GM21529 (cell line): ENCODE data around the gene AMH.

Source experiments
- ATAC-seq: cut with Tn5 transposase; IDR thresholded peaks from one replicate; pipeline ENCODE4 v1.9.1; 2021; ENCODE audit not compliant: unreplicated experiment

AMH gene

DNA sequence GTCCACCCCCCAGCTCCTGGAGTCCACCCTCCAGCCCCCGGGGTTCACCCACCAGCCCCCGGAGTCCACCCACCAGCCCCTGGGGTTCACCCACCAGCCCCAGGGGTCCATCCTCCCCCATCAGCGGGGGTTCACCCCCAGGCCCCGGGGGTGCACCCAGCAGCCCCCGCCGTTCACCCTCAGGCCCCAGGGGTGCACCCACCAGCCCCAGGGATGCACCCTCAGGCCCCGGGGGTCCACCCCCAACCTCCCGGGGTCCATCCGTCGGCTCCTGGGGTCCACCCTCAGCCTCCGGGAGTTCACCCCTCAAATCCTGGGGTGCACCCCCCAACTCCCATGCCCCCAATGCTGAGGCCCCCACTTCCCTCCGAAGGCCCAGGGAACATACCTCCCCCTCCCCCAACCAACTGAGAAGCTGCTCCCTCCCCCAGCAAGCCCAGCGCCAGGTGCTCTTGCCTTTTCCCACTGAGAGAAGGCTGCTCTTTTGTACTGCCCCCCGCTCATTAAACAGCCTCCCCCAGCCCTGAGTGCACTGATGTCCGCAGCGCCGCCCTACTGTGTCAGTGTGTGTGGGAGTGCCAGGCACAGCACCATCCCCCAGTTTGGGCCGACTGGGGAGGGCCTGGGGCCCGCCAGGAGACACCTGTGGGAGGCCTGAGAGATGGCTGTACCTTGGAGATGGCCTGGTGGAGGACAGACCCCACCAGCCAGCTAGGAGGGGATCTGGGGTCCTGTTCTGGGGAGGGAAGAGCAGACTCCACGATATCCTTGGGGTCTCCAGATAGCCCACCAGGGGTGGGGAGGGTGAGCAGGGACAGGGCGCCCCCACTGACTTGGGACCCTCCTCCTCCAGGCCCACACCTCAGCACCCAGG is 750 bp upstream of the AMH start:
- no peak for ATAC-seq

DNA sequence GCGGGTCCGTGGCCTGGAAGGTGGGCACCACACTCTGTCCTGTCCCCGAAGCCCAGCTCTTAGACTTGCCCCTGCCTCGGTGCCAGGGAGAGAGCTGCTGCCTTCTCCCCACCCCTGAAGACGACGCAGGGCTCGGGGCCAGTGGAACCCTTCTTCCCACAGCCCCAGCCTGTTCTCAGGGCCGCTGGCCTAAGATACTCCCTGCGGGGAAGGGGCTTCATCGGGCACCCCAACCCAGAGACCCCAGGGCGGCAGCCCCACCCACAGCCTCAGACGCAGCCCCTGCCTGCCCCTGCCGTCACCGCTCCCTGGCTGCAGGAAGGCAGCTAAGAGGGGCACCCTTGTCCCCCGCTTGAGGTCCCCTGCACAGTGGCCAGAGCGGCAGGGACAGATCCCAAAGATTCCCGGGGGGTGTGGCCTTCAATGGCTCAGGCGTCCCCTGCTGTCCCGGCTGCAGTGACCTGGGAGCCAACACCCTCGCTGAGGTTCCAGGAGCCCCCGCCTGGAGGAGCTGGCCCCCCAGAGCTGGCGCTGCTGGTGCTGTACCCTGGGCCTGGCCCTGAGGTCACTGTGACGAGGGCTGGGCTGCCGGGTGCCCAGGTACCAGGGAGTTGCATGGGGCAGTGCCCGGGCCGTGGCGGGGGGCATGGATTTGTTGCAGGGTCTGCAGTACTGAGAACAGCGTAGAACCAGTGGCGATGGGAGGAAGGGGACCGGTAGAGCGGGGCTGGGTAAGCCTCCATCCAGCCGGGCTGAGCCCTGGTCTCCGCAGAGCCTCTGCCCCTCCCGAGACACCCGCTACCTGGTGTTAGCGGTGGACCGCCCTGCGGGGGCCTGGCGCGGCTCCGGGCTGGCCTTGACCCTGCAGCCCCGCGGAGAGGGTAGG is 1.0 kb downstream of the AMH start:
- no peak for ATAC-seq

DNA sequence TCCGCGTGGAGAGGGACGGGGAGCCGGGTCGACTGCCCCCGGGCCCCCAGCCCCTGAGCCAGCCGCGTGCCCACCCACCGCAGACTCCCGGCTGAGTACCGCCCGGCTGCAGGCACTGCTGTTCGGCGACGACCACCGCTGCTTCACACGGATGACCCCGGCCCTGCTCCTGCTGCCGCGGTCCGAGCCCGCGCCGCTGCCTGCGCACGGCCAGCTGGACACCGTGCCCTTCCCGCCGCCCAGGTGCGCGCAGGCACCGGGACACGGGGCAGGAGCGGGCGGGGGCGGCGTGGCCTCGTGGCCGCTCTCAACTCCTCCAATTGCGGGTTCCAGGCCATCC is 1.6 kb downstream of the AMH start:
- ATAC-seq = no peak

DNA sequence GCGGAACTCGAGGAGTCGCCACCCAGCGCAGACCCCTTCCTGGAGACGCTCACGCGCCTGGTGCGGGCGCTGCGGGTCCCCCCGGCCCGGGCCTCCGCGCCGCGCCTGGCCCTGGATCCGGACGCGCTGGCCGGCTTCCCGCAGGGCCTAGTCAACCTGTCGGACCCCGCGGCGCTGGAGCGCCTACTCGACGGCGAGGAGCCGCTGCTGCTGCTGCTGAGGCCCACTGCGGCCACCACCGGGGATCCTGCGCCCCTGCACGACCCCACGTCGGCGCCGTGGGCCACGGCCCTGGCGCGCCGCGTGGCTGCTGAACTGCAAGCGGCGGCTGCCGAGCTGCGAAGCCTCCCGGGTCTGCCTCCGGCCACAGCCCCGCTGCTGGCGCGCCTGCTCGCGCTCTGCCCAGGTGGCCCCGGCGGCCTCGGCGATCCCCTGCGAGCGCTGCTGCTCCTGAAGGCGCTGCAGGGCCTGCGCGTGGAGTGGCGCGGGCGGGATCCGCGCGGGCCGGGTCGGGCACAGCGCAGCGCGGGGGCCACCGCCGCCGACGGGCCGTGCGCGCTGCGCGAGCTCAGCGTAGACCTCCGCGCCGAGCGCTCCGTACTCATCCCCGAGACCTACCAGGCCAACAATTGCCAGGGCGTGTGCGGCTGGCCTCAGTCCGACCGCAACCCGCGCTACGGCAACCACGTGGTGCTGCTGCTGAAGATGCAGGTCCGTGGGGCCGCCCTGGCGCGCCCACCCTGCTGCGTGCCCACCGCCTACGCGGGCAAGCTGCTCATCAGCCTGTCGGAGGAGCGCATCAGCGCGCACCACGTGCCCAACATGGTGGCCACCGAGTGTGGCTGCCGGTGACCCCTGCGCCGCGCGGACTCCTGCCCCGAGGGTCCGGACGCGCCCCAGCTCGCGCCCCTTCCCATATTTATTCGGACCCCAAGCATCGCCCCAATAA is 2.3 kb downstream of the AMH start:
- ATAC-seq = no peak

DNA sequence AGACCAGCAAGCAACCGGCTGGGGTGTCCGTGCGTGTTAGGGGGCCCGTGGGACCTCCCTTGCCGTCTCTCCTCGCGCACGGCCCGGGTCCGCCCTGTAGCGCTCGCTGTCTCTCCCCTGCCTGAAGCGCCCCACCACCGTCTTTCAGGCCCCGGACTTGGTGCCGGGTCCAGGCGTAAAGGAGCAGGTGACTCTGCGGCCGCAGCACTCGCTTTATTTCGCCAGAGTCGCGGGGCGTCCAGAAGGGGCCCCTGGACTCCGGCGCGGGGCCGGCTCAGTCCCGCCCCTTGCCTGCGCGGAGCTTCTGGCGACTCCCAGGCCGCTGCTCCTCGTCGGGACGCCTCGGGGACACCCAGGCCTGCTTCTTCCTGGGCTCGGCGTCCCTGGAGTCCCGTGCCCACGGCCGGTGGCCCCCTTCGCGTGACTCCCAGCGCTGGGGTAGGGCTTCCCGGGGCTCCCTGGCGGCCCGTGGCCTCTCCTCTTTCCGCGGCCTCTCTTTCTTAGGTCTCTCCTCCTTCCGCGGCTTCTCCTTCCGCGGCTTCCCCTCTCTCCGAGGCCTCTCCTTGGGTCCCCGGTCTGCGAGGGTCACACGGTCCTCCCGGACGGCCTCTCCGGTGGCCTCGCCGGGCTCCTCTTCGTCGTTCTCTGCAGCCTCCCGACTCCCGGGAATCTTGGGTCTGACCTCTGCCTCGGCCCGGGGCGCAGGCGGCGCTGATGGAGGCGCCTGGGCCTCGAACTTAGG is 3.1 kb downstream of the AMH start:
- no peak for ATAC-seq

DNA sequence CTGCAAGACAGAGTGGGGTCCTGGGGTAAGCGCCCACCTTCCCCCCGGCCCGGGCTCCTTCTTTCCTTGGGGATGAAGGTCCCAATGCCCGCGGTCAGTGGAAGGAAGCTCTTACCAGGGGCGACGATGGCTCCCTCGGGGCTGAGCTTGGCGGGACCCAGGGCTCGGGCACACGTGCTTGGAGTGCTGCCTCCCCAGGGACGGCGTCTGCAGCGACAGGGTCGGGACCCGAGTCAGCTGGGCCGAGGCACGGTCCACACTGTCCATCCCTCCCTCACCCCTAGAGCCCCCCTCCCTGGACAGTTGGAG is 3.6 kb downstream of the AMH start:
- ATAC-seq = no peak

DNA sequence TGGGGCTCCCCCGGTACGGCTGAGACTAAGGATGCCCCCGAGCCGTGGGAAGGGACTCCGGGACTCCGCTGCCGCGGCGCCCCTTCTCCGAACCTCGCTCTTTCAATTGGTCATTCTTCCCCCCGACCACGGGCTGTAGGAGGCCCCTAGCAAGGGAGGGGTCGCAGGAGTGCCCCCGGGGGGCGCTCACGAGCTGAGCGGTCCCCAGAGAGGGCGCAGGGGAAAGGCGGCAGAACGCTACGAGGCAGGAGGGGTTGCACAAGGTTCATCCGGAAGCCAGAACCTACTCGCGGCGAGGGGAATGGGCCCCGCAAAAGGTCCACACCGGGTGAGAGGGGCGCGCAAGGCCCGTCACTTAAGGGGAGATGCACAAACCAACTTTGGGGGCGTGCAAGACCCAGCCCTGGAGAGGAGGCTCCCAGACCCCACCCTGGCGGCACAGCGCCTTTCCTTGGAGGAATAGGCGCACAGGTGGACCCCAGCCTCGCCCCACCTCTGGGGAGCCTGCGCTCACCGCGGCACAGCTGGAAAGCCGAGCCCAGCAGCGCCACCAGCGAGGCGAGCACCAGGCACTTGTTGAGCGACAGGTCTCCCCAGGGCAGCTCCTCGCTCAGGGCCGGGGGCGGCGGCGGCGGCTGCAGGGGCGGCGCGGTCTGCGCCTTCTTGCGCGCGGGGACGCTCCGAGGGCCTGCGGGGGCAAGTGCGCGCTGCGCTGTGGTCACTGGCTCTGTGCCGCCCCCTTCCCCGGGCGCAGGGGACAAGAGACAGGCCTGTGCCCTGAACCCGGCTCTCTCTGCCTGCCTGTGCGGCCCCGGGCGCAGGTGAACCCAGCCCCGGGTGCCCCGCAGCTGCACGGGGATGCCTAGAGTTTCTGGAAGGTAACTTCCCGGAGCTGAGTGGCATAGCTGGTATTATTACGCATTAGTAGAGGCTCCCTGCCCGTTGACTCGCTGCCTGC is 4.3 kb downstream of the AMH start:
- no peak for ATAC-seq

DNA sequence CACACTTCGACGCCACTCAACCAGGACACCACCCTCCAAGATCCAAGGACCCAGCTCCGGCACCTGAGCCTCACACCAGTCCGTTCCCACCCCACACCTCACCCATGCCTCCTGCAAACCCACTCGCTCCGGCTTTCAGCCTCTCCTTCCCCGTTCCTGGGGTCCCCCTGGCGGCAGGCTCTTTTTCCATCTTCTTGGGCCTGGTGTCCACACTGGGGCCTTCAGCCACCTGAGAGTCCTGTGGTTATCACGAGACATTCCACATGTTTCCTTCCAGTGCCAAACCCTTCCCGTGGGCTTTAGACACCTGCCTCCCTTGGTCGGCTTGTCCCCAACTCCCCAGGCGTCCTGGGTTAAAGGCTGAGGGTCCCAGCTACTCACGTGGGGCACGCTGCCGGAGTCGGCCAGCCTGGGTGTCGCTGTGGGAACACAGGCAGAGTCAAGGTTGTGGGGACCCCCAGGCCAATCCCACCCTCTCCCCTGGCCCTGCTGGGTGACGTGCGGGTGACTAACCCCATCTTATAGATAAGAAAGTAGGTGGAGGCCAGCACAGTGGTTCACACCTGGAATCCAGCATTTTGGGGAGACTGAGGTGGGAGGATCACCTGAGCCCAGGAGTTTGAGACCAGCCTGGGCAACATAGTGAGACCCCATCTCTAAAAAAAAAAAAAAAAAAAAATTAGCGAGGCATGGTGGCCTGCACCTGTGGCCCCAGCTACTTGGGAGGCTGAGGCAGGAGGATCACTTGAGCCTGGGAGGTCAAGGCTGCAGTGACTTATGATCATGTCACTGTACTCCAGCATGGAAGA is 5.1 kb downstream of the AMH start:
- ATAC-seq = no peak

DNA sequence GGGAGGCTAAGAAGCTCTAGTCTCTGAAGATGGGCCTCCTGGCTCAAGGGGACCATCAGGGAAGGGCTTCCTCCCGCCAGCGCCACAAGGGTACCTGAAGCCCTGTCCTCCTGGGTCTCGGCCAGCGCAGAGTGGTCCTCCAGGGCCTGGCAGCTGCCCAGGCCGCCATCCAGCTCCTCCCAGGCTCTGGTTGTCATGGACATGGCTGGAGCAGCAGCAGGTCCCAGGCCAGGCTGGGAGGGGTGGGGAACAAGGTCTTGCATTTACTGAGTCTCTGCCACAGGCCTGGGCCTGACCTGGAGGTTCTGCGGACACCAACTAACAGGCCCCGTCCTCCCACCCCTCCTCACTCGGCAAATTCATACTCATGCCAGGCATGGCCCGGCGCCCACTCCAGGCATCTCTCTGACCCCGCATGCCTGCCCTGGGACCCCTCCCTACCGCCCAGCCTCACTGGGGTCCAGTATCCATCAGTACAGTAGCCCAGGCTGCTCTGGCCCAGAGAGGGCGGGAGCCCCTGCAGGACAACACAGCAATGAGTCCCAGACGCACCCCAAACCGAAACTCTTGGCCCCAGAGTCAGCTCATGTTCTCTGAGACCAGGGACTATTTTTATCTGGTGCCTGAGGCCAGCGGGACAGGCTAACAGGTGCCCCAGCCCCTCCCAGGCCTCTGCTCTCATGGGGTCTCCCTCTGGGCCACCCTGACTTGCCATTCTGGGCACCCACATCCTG is 6.2 kb downstream of the AMH start:
- no peak for ATAC-seq

DNA sequence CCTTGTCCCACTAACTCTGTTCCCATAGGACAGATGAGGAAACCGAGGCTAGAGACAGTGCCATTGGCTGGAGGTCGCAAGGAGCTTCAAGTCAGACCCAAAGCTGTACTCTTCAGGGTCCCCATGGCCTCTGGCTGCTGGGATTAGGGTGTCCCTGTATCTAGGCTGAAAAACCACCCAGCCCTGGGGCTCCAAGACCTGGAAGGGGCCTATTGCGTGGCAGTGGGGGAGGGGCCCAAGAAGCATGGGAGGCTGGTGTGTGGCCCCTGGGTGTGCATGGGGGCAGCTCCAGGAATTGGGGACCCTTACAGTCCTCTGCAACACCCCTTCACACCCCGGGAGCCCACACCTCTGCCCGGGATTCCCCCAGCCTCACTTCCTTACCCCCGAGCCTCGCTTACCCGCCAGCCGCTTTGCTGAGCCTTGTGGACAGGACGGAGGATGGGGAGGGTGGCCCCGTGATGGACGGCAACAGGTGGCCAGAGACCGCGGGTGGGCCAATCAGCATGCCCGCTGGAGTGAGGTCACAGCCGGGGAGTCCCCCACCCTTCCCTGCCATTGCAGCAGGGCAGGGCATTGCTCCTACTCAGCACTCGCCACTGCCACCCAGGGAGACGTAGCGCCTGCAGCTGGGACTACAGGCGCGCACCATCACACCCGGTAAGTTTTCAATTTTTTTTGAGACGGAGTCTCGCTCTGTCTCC is 7.0 kb downstream of the AMH start, which contains the start of gene JSRP1:
Gene JSRP1, minus strand, starts transcription at position 436 of the 704 bp plus-strand sequence. CDS start 1,103 bp downstream, outside the sequence.
- no peak for ATAC-seq

DNA sequence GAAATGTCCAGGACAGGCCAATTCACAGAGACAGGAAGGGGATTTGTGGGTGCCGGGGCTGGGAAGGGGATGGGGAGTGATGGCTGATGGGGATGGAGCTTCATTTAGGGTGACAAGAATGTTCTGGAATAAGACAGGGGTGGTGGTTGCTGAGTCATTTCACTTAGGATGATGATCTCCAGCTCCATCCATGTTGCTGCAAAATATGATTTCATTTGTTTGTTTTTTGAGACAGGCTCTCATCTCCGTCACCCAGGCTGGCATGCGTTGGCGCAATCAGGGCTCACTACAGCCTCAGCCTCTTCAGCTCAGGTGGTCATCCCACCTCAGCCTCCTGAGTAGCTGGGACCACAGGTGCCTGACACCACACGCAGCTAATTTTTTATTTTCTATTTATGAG is 10.2 kb downstream of the AMH start:
- no peak for ATAC-seq

DNA sequence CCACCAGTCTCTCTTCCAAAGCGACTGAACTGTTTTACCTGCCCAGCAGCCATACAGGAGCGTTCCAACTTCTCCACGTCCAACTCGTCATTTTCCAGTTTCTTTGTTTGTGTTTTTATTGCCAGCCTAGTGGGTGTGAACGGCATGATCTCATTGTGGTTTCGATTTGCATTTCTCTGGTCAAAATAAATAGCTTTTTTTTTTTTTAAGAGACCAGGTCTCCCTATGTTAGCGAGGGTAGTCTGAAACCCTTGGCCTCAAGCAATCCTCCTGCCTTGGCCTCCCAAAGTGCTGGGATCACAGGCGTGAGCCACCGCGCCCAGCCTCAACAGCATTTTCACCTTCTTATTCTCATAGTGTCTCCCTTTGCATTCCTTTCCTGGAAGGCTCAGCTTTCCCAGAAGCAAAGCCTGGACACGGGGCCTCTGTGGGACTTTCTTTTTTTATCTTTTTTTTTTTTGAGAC is 11.2 kb downstream of the AMH start:
- ATAC-seq = no peak

DNA sequence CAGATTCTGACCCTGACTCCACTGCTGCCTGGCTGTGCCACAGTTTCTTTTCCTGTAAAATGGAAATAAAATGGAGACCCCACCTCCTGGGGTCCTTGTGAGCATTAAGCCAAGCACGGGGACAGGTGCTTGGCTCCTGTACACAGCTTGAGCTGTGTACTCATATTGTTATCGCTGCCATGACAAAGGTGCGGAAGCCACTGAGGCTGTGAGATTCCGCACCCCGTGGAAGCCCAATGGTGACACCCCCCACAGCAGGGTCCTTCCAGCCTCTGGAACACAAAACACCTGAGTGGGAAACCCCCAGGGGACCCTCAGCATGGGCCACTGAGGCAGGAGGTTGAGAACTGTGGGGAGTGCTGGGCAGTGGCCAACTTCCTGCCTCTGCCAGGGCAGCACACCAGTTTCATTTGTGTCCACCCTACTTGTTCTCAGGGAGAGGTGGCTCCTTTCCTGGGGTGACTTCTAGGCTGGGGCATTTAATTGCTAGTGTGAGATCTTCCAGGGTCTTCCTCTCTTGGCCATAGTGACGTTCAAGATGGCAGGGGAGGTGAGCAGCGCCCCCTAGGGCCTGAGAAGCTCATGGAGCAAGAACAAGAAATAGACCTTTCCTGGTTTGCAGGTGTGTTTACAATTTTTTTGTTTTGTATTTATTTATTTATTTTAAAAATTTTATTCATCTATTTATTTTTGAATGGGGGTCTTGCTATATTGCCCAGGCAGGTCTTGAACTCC is 12.5 kb downstream of the AMH start:
- no peak for ATAC-seq

DNA sequence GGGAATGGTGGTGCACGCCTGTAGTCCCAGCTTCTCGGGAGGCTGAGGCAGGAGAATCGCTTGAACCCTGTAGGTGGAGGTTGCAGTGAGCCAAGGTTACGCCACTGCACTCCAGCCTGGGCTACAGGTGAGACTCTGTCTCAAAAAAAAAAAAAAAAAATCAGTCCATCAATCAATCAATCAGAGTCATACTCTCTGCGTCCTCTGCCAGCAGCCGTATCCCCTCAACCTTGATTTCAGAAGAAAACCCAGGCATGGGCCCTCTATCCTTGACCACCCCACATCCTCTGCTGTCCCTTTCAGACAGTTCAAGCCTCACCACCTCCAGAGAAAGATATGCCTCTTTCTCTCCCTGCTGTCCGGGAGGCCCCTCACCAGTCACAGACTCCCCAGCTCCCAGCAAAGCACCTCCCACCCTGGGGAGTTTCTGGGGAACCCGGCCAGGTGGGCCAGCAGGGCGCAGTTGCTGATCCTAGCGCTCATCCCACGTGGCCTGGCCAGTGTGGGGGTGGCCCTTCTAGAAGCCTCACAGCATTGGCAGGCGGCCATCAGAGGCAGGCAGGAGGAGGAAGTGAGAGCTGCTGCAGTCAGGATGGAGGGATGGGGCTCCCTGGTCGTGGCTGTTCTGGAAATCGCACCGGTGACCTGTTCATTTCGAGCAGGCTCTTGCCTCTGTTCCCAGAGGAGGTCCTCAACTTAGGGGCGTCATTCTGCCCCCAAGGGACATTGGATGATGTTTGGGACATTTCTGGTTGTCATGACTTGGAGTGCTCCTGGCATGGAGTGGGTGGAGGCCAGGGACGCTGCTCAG is 17.3 kb downstream of the AMH start:
- peak; percentile 29 for ATAC-seq

DNA sequence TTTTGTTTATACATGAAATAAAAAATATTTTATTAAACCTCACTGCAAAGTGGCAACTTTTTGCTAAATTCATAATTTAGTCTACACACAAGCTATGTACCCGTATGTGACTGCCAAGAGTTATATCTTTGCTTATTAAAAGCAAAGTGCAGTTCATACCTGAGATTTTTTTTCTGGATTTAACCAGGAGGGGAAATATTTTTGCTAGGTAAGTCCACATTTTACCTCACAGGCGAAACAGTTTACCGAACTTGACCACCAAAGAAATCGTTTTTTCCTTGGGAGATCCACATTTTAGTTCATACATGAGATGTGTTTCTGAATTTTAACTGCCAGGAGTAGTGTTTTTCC is 19.3 kb downstream of the AMH start:
- no peak for ATAC-seq

DNA sequence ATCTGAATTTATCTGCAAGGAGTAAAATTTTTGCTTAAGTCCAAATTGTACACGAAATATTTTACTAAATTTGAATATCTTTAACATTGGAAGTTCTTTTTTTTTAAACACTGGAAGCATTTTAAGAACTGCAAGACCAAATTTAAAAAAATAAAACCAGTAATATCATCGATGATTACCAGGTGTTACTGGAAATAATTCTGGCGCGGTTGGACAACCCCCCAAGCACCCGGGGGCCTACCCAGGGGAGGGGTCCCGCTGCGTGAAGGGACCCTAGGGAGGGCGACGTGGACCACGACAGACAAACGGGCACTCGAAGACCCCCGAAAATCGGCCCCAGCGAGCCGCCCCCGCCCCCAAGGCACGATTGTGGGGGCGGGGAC is 19.7 kb downstream of the AMH start:
- no peak for ATAC-seq
